NCI-H510A treated with DMSO at 0.1 percent for 48 hours (cell line): ENCODE results near the gene TSNAX.
A peak's percentile ranks its signal among the peaks of the same experiment; 100 is the strongest.
"Not testable (repeated sequence)": the region's sequence is repeated elsewhere in the genome, so short reads cannot be mapped to it uniquely, and the experiment has no call there.

Experiments
- DNase-seq: peaks from one replicate; lab custom pipeline; 2025; lab: John Stamatoyannopoulos, UW

TSNAX gene, protein sequence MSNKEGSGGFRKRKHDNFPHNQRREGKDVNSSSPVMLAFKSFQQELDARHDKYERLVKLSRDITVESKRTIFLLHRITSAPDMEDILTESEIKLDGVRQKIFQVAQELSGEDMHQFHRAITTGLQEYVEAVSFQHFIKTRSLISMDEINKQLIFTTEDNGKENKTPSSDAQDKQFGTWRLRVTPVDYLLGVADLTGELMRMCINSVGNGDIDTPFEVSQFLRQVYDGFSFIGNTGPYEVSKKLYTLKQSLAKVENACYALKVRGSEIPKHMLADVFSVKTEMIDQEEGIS

DNA sequence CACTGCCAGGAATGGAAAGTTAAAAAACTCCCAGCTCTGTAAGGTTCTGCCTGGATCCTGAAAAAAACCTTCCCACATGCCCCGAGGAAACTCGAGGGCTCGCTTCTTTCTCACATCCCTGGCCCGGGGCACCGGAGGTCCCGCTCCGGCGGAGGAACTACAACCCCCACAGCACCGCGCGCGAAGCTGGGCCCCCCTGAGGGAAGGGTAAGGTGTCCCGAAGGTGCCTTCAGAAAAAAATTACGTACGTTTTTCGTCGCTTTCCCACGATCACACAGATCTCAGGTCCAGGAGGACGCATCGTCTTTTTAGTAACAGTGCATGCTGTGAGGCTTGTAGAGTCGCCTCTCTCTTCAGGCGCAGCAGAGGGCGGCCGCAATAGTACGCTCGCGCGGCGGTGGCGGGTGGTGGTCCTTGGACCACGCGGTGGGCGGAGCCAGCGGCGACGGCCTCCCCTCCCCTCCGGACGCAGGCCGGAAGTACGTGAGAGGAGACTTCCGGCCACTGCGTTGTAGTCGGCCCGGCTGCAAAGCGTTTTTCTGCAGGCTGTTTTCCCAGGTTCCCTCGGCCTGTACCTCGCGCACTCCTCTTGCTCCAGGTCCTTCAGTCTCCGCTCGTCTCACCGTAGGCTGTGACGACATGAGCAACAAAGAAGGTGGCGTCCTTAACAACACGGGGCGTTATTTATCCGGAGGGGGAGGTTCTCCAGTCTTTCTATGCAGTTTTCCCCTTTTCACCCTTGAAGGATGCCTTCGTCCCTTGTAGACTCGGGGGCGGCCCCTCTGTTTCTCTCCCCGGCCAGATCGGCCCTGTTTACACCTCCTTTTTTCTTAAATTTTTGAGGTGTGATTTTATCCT, at the start of gene TSNAX:
Gene TSNAX, plus strand, starts transcription at position 498 of the 858 bp plus-strand sequence. Its CDS starts 142 bp downstream, at position 640.
- peak; percentile 97 for DNase-seq

GRCh38 chr1:231478811-231479210, 49.7 kb upstream of the TSNAX start:
- DNase-seq, result no peak

DNA sequence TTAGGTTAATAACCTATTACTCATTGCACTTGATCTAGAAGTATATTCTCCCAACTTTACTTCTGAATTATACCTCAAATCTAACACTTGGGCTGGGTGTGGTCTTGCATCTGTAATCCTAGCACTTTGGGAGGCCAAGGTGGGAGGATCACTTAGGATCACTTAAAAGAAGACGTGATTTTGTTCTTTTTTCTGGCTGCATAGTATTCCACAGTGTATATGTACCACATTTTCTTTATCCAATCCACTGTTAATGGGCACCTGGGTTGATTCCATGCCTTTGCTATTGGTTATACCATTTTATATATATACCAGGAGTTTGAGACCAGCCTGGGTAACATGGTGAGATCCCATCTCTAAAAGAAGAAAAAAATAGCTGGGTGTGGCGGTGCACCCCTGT, 48.5 kb upstream of the TSNAX start:
- DNase-seq, result no peak

DNA sequence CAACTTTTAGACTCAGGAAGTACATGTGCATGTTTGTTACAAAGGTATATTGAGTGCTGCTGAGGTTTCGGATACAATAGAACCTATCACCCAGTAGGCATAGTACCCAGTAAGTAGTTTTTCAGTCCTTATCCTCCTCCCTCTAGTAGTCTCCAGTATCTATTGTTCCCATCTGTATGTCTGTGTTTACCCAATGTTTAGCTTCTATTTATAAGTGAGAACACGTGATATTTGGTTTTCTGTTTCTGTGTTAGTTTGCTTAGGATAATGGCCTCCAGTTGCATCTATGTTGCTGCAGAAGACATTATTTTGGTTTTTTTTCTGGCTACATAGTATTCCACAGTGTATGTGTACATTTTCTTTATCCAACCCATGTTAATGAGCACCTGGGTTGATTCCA, 47.2 kb upstream of the TSNAX start:
- DNase-seq, result no peak

DNA sequence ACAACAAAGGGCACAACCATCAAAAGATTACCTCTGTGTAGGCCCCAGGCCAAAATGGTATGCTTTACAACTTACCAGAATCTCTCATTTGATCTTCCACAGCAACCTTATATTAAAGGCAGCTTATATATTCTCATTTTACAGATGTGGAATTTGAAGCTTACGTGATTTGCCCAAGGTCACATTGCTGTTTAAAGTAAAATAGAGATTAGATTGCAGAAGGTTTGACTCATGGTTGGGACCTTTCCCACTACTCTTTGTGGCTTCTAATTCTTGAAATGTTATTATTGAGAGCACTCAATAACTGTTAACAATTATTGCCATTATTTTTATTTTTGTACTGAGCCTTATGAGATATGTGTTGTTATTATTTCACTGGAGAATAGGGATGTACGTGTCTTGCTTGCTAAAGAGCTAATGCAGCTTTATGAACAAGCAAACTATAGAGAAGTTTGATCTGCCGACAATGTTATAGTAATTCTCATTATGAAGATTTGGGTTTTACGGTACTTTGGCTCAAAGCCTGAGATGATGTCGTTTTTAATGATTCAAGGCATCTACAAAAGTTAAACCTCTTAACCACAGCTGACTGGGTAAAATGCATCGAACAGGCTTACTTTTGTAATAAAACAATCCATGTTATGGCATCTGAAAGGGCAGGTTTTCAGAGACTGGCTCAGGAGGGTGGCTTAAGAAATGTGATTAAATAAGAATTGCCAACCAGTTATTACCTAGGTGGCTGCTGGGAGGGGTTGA, 43.3 kb upstream of the TSNAX start:
- DNase-seq, result no peak

- DNase-seq, result no peak
Measured at GRCh38 chr1:231487019-231487418, 41.5 kb upstream of the TSNAX start.

- DNase-seq, result no peak
Measured at GRCh38 chr1:231487910-231488309, 40.6 kb upstream of the TSNAX start.

GRCh38 chr1:231493421-231494185, 34.9 kb upstream of the TSNAX start:
- DNase-seq, result no peak

GRCh38 chr1:231494439-231495110, 33.9 kb upstream of the TSNAX start:
- DNase-seq, result no peak

- no peak for DNase-seq
Measured at GRCh38 chr1:231497629-231498152, 30.8 kb upstream of the TSNAX start.

GRCh38 chr1:231499148-231499763, 29.2 kb upstream of the TSNAX start:
- DNase-seq, result no peak

- DNase-seq, result no peak
Measured at GRCh38 chr1:231500666-231501065, 27.8 kb upstream of the TSNAX start.

DNA sequence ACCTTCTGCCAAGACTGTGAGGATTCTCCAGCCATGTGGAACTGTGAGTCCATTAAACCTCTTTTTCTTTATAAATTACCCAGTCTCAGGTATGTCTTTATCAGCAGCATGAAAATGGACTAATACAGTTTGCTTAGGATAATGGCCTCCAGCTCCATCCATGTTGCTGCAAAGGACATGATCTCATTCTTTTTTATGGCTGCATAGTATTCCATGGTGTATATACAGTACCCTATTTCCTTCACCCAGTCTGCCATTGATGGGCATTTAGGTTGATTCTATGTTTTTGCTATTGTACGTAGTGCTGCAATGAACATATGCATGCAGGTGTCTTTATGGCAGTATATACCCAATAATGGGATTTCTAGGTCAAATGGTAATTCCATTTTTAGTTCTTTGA, 25.3 kb upstream of the TSNAX start:
- DNase-seq, result not testable (repeated sequence)

DNA sequence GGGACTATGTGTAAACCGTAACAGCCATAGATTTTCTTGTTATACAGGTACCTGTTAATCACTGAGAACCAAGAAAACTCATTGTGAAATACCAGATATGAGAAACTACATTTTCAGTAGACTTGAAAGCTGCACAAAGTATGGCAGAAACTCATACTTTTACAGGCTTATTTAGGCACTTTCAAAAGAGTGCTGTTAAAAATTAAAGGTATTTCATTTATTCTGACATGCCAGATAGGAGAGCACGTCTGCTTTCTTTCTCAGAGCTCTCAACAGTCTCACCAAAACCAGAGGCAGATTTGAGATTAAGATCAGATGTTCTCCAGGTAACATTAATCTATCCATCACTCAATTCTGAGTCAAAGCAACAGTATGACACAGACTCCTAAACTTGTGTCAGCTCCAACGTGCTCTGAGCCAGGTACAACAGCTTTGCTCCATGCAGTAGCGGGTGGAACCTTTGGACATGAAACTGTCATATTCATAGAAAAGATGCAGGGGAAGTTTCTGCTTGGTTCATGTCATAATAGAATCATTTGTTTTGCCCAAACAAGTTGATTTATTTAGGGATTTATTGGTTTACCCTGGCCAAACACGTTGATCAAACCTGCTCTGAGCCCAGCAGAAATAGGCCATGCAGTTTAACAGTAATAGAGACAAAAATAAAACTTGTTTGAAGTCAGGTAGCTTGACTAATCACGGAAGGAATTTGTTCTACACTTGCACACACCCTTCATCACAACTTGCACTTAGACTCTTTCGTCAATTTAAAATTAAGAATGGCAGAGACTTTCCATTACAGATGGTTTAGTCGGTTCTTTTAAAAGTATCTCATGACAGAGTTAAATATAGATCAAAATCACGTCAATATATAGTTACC, 20.8 kb upstream of the TSNAX start:
- DNase-seq, result no peak

DNA sequence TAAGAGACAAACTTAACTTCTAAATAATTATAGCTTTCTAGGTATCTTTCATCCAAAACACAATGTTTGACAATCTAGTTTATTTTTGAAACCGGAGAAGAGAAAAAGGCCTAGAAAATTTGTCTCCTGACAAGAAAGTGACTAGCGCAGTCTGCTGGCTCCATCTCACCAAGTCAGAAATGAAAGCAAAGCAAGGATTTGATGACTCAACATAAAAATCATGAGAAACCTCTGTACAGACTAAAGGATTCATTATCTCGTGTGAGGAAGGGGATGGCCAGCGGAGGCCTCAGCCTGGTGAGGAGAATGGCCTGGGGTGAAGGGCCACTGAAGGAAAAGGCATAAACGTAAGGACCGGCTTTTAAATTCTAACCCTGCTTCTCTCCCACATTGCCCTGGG, 20.0 kb upstream of the TSNAX start:
- no peak for DNase-seq

GRCh38 chr1:231508941-231509340, 19.5 kb upstream of the TSNAX start:
- no peak for DNase-seq

GRCh38 chr1:231512147-231512698, 16.2 kb upstream of the TSNAX start:
- DNase-seq, result no peak

DNA sequence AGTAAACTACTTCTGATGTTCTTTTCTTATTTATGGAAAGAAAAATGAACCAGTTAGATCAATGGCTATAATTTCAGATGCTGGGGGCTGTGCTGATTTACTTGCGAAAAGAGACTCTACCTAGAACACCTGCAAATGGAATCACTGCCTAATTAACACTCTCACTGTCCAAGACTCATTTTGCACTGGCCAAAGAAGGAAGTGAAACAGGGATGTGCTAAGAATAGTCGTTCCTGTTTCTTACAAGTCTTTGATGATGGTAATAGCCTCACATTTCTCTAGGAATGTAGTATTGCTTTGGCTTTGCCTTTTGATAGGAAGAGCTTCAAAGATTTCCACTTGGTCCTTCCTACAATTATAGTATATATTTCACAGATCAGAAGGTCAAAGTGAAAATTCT, 12.7 kb upstream of the TSNAX start:
- DNase-seq, result no peak

DNA sequence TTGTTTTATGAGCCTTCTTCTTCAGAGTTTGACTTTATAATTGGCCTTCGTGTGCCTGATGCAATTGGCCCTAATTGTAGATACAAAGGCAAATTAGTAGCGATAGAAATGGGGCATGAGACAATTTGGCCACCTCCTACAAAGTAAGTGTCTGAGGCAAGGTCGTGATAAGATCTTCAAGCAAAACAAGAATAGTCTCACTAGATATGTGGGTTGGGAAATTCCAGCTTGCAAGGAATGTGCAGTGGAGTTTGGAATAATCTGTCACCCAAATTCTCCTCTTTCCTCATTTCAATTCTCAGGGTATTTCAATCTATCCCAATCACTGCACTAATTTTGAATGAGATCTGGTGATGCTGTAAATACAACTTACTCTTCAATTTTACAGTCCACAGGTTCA, 11.4 kb upstream of the TSNAX start:
- no peak for DNase-seq
